Smooth muscle cell (in vitro differentiated cells): ENCODE results near the gene CCDC201. TPM values are rescaled to one million over a fixed set of nuclear protein-coding genes. Genes with fewer than 3 reads are reported as not detected.

Experiments
- DNase-seq: peaks from one replicate; lab custom pipeline; 2025; ENCODE audit not compliant: unreplicated experiment; lab: John Stamatoyannopoulos, UW
- H2AFZ ChIP-seq: fragments of 200-600 bp; sonication (generic); 2 replicates; pipeline ENCODE4 v1.6.0; 2016; ENCODE audit warnings: antibody characterized with exemption, low read depth, mild to moderate bottlenecking
- H3F3A ChIP-seq: fragments of 200-600 bp; sonication (generic); 2 replicates; pipeline ENCODE4 v1.6.0; 2017; ENCODE audit warnings: antibody characterized with exemption, low read depth
- H3K27ac ChIP-seq: fragments of 200-600 bp; sonication (generic); 2 replicates; pipeline ENCODE4 v1.5.1; 2016; ENCODE audit warnings: low read depth, mild to moderate bottlenecking
- H3K27me3 ChIP-seq: fragments of 200-600 bp; sonication (generic); 2 replicates; pipeline ENCODE4 v1.6.1; 2016; ENCODE audit warnings: low read depth, mild to moderate bottlenecking
- H3K36me3 ChIP-seq: fragments of 200-600 bp; sonication (generic); 2 replicates; pipeline ENCODE4 v1.5.1; 2016; ENCODE audit warnings: low read depth
- H3K4me1 ChIP-seq: fragments of 200-600 bp; sonication (generic); 2 replicates; pipeline ENCODE4 v1.5.1; 2016; ENCODE audit warnings: low read depth
- H3K4me2 ChIP-seq: fragments of 200-600 bp; sonication (generic); 2 replicates; pipeline ENCODE4 v1.6.0; 2016; ENCODE audit warnings: mild to moderate bottlenecking
- H3K4me3 ChIP-seq: fragments of 200-600 bp; sonication (generic); 2 replicates; pipeline ENCODE4 v1.5.1; 2016; ENCODE audit warnings: mild to moderate bottlenecking
- H3K79me2 ChIP-seq: fragments of 200-600 bp; sonication (generic); 2 replicates; pipeline ENCODE4 v1.6.0; 2016; ENCODE audit warnings: low read depth, mild to moderate bottlenecking
- H3K9ac ChIP-seq: fragments of 200-600 bp; sonication (generic); 2 replicates; pipeline ENCODE4 v1.6.0; 2016; ENCODE audit warnings: low read depth
- H3K9me3 ChIP-seq: fragments of 200-600 bp; sonication (generic); replicated peaks from 2 replicates; pipeline ENCODE4 v1.5.1; 2016; ENCODE audit warnings: low read depth
- H4K20me1 ChIP-seq: fragments of 200-600 bp; sonication (generic); 2 replicates; pipeline ENCODE4 v1.6.0; 2016; ENCODE audit warnings: low read depth
- WGBS: methylation state at CpG from one replicate; pipeline ENCODE4 v1.1.7; 2016; ENCODE audit warnings: low lambda C conversion rate; 5-methylcytosine and 5-hydroxymethylcytosine counted together
- polyA plus RNA-seq: library from polyadenylated mRNA; unstranded; fragments of >200 nt; fragmentation: Nextera tagmentation; extraction: Ambion mirVana; gene quantifications from 2 replicates; pipeline ENCODE4 v1.2.1, GENCODE V29; 2016
- total RNA-seq: library from RNA; depleted of rRNA; stranded (reverse); fragments of >200 nt; gene quantifications from 2 replicates; pipeline ENCODE4 v1.2.3, GENCODE V29; 2014
- TF ChIP-seq, protein P1 (sequence below): fragments of 200-600 bp; sonication (generic); IDR thresholded peaks from 2 replicates; pipeline ENCODE4 v1.5.1; 2017; ENCODE audit warnings: borderline replicate concordance, mild to moderate bottlenecking, antibody characterized with exemption; ENCODE audit not compliant: insufficient read depth, poor library complexity, severe bottlenecking

Gene CCDC201
- total and polyA plus RNA-seq, 2 experiments from 2014 or later: not detected

DNA sequence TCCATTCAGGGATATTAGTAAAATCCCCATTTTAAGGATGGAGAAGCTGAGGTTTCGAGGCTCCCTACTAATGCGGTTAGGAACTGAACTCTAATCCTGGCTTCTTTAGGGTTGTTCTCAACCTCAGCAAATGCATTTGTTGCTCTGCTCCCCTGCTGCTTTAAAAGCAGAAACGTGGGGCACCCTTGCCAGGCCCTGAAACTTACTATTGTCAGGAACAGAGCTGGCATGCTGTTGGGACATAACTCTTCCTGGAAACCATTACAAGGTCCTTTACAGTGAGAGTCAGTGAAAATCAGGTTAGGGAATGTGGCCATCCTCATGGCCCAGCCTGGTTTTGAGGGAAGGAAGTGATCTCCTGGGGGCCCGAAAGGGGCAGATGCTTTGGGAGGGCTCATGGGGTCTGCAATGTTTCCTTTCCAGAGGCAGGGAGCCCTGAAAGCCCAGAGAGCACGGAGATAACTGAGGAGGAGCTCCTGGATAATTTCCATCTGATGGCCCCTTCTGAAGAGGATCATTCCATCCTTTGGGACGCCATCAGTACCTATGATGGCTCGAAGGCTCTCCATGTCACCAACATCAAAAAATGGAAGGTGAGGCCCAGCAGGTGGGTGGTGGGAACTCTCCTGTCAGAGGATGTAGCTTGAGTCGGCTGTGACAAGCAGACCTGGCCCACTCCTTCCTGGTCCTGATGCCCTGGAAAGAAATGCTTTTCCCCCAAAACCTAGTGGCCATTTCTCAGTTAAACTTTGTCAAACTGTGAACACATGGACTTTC is 17.4 kb upstream of the CCDC201 start:
- H3K36me3 ChIP-seq: no peaks in the 10 kb centered on the region
- TF ChIP-seq, protein P1, sequence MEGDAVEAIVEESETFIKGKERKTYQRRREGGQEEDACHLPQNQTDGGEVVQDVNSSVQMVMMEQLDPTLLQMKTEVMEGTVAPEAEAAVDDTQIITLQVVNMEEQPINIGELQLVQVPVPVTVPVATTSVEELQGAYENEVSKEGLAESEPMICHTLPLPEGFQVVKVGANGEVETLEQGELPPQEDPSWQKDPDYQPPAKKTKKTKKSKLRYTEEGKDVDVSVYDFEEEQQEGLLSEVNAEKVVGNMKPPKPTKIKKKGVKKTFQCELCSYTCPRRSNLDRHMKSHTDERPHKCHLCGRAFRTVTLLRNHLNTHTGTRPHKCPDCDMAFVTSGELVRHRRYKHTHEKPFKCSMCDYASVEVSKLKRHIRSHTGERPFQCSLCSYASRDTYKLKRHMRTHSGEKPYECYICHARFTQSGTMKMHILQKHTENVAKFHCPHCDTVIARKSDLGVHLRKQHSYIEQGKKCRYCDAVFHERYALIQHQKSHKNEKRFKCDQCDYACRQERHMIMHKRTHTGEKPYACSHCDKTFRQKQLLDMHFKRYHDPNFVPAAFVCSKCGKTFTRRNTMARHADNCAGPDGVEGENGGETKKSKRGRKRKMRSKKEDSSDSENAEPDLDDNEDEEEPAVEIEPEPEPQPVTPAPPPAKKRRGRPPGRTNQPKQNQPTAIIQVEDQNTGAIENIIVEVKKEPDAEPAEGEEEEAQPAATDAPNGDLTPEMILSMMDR: no peak
- WGBS: 89% methylated on average over 8 of the region's 8 CpGs
- no peak overlapping the region for H2AFZ ChIP-seq
- no peaks in the 10 kb centered on the region for H4K20me1 ChIP-seq
- H3K4me3 ChIP-seq: no peak overlapping the region
- H3K9me3 ChIP-seq: no peaks in the 10 kb centered on the region
- no peaks in the 10 kb centered on the region for H3K79me2 ChIP-seq
- peaks cover 30% of the 10 kb centered on the region for H3K27me3 ChIP-seq
- DNase-seq: no peak
- no peaks in the 10 kb centered on the region for H3F3A ChIP-seq
- no peaks in the 10 kb centered on the region for H3K4me1 ChIP-seq
- H3K4me2 ChIP-seq: no peak overlapping the region
- no peak overlapping the region for H3K9ac ChIP-seq
- no peak overlapping the region for H3K27ac ChIP-seq

DNA sequence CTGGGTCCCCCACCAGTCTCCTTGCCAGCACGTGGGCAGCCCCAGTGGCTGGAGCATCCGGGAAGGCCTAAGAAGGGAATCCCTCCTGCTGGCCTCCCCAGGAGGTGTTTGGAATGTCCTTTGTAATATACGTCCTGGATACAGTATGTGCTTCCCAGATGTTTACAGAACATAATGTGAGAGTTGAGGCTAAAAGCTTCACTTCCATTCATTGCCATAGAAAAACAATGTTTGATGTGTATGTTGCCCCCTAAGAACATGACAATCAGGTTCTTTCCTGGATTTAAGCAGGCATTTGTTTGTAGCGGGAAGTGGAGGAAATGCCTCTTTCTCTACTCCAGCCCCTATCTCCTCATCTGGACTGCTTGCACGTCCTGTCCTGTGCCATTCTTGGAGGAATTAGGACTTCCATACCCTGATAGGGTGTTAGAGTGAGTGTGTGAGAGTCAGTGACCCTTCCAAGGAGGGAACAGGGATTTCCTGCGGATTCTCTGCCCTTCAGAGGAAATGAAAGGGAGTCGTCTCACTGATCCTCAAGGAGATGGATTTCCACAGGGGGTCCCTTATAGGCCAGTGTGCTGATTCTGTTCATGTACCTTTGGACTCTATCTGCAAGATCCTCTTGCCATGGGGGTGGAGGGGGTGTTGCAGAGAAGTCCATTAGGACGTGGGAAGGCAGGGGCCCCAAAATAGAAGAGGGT is 16.6 kb upstream of the CCDC201 start:
- Histone ChIP-seq H4K20me1 (no peaks in the 10 kb centered on the region), H3K27me3 (peaks cover 30% of the 10 kb centered on the region), H3F3A (no peaks in the 10 kb centered on the region), H3K4me2 (peak overlapping the region; percentile 94), H3K27ac (no peak overlapping the region), H3K79me2 (no peaks in the 10 kb centered on the region), H3K9ac (no peak overlapping the region), H3K9me3 (no peaks in the 10 kb centered on the region), H2AFZ (no peak overlapping the region), H3K36me3 (no peaks in the 10 kb centered on the region), H3K4me1 (no peaks in the 10 kb centered on the region), H3K4me3 (no peak overlapping the region)
- TF ChIP-seq, protein P1: no peak
- no peak for DNase-seq
- WGBS: 63% methylated on average over 8 of the region's 8 CpGs

GRCh38 chr7:45888993-45889366 is 16.1 kb upstream of the CCDC201 start:
- Histone ChIP-seq H3K9ac (no peak overlapping the region), H3K36me3 (no peaks in the 10 kb centered on the region), H3K4me1 (no peaks in the 10 kb centered on the region), H3K9me3 (no peaks in the 10 kb centered on the region), H3K4me3 (peak overlapping the region; percentile 55), H3K27me3 (peaks cover 30% of the 10 kb centered on the region), H4K20me1 (no peaks in the 10 kb centered on the region), H3F3A (no peaks in the 10 kb centered on the region), H3K27ac (no peak overlapping the region), H2AFZ (peak overlapping the region; percentile 76), H3K79me2 (no peaks in the 10 kb centered on the region), H3K4me2 (peak overlapping the region; percentile 94)
- no peak for DNase-seq
- TF ChIP-seq, protein P1: no peak
- WGBS: 20% methylated on average over 13 of the region's 14 CpGs
